T follicular helper cell (primary cell): ENCODE measurements around the gene SYT17.

ENCODE experiments used
- DNase-seq: peaks from one replicate; pipeline ENCODE4 v3.0.0-alpha.2; 2020; ENCODE audit warnings: low read depth
- total RNA-seq, 2 experiments: gene quantifications; one replicate each; lab custom pipeline; 2026; lab: John Stamatoyannopoulos, UW

SYT17 gene
- 0 to 0.09 reads per million in 2 experiments for total RNA-seq

- no peak for DNase-seq
Measured at GRCh38 chr16:19167710-19168370, at the start of gene SYT17. TSS of gene SYT17 (plus strand) at chr16:19168240. CDS start at chr16:19168647, 407 bp downstream.

- DNase-seq = no peak
Measured at GRCh38 chr16:19118938-19119431, 49.1 kb upstream of the SYT17 start.

- DNase-seq = no peak
Measured at GRCh38 chr16:19119564-19119963, 48.5 kb upstream of the SYT17 start.

GRCh38 chr16:19123535-19124178 lies 44.4 kb upstream of the SYT17 start:
- DNase-seq = no peak

GRCh38 chr16:19126300-19126699 lies 41.7 kb upstream of the SYT17 start:
- no peak for DNase-seq

- no peak for DNase-seq
Measured at GRCh38 chr16:19127205-19127604, 40.8 kb upstream of the SYT17 start.

- no peak for DNase-seq
Measured at GRCh38 chr16:19127674-19128131, 40.3 kb upstream of the SYT17 start.

- no peak for DNase-seq
Measured at GRCh38 chr16:19128454-19129200, 39.4 kb upstream of the SYT17 start.

GRCh38 chr16:19130385-19130784 lies 37.7 kb upstream of the SYT17 start:
- DNase-seq = no peak

GRCh38 chr16:19130852-19131824 lies 36.9 kb upstream of the SYT17 start:
- DNase-seq = no peak

GRCh38 chr16:19131825-19132218 lies 36.2 kb upstream of the SYT17 start:
- no peak for DNase-seq

GRCh38 chr16:19132255-19132654 lies 35.8 kb upstream of the SYT17 start:
- DNase-seq = no peak

- DNase-seq = no peak
Measured at GRCh38 chr16:19132898-19133297, 35.1 kb upstream of the SYT17 start.

GRCh38 chr16:19133600-19133999 lies 34.4 kb upstream of the SYT17 start:
- DNase-seq = no peak

GRCh38 chr16:19135201-19135842 lies 32.7 kb upstream of the SYT17 start:
- no peak for DNase-seq

- no peak for DNase-seq
Measured at GRCh38 chr16:19135896-19136438, 32.1 kb upstream of the SYT17 start.

- no peak for DNase-seq
Measured at GRCh38 chr16:19136549-19137196, 31.4 kb upstream of the SYT17 start.

- no peak for DNase-seq
Measured at GRCh38 chr16:19137201-19138128, 30.6 kb upstream of the SYT17 start.

GRCh38 chr16:19138601-19139000 lies 29.4 kb upstream of the SYT17 start:
- no peak for DNase-seq
